RWPE2 (cell line): ENCODE data around the gene GPR161.
"Not testable (repeated sequence)": the region's sequence is repeated elsewhere in the genome, so short reads cannot be mapped to it uniquely, and the experiment has no call there.

ENCODE experiments used
- ATAC-seq: fragments of 200-7000 bp; cut with Tn5 transposase; 3 replicates; pipeline ENCODE4 v1.9.1; 2021; ENCODE audit warnings: low read depth
- DNase-seq: peaks from one replicate; pipeline ENCODE4 v3.0.0-alpha.2; 2020; ENCODE audit warnings: low spot score
- H3K27ac ChIP-seq: fragments of 450-650 bp; 2 replicates; pipeline ENCODE4 v1.5.1; 2017; ENCODE audit warnings: mild to moderate bottlenecking; ENCODE audit not compliant: poor library complexity, severe bottlenecking
- H3K27me3 ChIP-seq: fragments of 250-450 bp; sonication (Bioruptor Pico); 2 replicates; pipeline ENCODE4 v1.5.1; 2021; ENCODE audit warnings: mild to moderate bottlenecking, moderate library complexity; ENCODE audit not compliant: insufficient read depth, poor library complexity, severe bottlenecking
- H3K36me3 ChIP-seq: fragments of 250-450 bp; sonication (Bioruptor Pico); 2 replicates; pipeline ENCODE4 v1.5.1; 2020; ENCODE audit warnings: low read depth, mild to moderate bottlenecking, moderate library complexity
- H3K4me1 ChIP-seq: fragments of 250-450 bp; sonication (Bioruptor Pico); 2 replicates; pipeline ENCODE4 v1.5.1; 2021; ENCODE audit warnings: mild to moderate bottlenecking, moderate library complexity; ENCODE audit not compliant: insufficient read depth, poor library complexity, severe bottlenecking
- H3K4me3 ChIP-seq: fragments of 250-450 bp; sonication (Bioruptor Pico); 2 replicates; pipeline ENCODE4 v1.5.1; 2021; ENCODE audit warnings: mild to moderate bottlenecking, moderate library complexity; ENCODE audit not compliant: severe bottlenecking
- H3K9me3 ChIP-seq: fragments of 250-450 bp; sonication (Bioruptor Pico); 2 replicates; pipeline ENCODE4 v1.5.1; 2021; ENCODE audit warnings: mild to moderate bottlenecking, moderate library complexity; ENCODE audit not compliant: severe bottlenecking
- CTCF ChIP-seq: fragments of 450-650 bp; IDR thresholded peaks from one replicate; pipeline ENCODE4 v1.5.1; 2017; ENCODE audit warnings: mild to moderate bottlenecking, moderate library complexity; ENCODE audit not compliant: poor library complexity, severe bottlenecking

GPR161 gene

GRCh38 chr1:168159251-168159650 lies 22.5 kb upstream of the GPR161 start:
- H3K36me3 ChIP-seq: no peaks in the 10 kb centered on the region
- no peak overlapping the region for H3K4me3 ChIP-seq
- ATAC-seq (no peak), DNase-seq (no peak)
- no peak overlapping the region for H3K27ac ChIP-seq
- H3K27me3 ChIP-seq: no peaks in the 10 kb centered on the region
- peaks cover 8% of the 10 kb centered on the region for H3K9me3 ChIP-seq
- H3K4me1 ChIP-seq: no peaks in the 10 kb centered on the region
- no peak for TF ChIP-seq CTCF

- Histone ChIP-seq H3K27ac (no peak overlapping the region), H3K4me1 (no peaks in the 10 kb centered on the region), H3K4me3 (no peak overlapping the region), H3K36me3 (no peaks in the 10 kb centered on the region), H3K27me3 (no peaks in the 10 kb centered on the region), H3K9me3 (peaks cover 8% of the 10 kb centered on the region)
- no peak for TF ChIP-seq CTCF
- ATAC-seq (no peak), DNase-seq (no peak)
These were observed 20.9 kb upstream of the GPR161 start for GRCh38 chr1:168157638-168158037.

GRCh38 chr1:168155910-168156309 lies 19.2 kb upstream of the GPR161 start:
- no peaks in the 10 kb centered on the region for H3K4me1 ChIP-seq
- no peak overlapping the region for H3K4me3 ChIP-seq
- DNase-seq: no peak
- H3K27me3 ChIP-seq: no peaks in the 10 kb centered on the region
- ATAC-seq: no peak
- H3K27ac ChIP-seq: no peak overlapping the region
- peaks cover 8% of the 10 kb centered on the region for H3K9me3 ChIP-seq
- TF ChIP-seq CTCF: no peak
- no peaks in the 10 kb centered on the region for H3K36me3 ChIP-seq

GRCh38 chr1:168154707-168155106 lies 18.0 kb upstream of the GPR161 start:
- DNase-seq, H3K9me3 ChIP-seq, ATAC-seq: not testable (repeated sequence)

GRCh38 chr1:168151935-168152334 lies 15.2 kb upstream of the GPR161 start:
- Histone ChIP-seq H3K4me1 (no peaks in the 10 kb centered on the region), H3K27ac (no peak overlapping the region), H3K36me3 (no peaks in the 10 kb centered on the region), H3K9me3 (no peaks in the 10 kb centered on the region), H3K27me3 (no peaks in the 10 kb centered on the region), H3K4me3 (no peak overlapping the region)
- ATAC-seq: no peak
- no peak for DNase-seq
- TF ChIP-seq CTCF: no peak

More at GRCh38 chr1:168154707-168155106, 18.0 kb upstream of the GPR161 start:
- not testable (repeated sequence) for H3K4me1 ChIP-seq, H3K27ac ChIP-seq, H3K4me3 ChIP-seq, H3K27me3 ChIP-seq, H3K36me3 ChIP-seq

- Histone ChIP-seq H3K4me1 (no peaks in the 10 kb centered on the region), H3K4me3 (no peak overlapping the region), H3K27me3 (no peaks in the 10 kb centered on the region), H3K9me3 (no peaks in the 10 kb centered on the region), H3K36me3 (no peaks in the 10 kb centered on the region), H3K27ac (no peak overlapping the region)
- TF ChIP-seq CTCF: no peak
- no peak for DNase-seq
- no peak for ATAC-seq
These were observed 13.6 kb upstream of the GPR161 start for GRCh38 chr1:168150283-168150682.
